Measurements from ENCODE around the gene RASL10B. TPM values are rescaled to one million over a fixed set of nuclear protein-coding genes. Genes with fewer than 3 reads are reported as not detected.

Gene RASL10B
- total and polyA plus RNA-seq, 7 donors, result 0.60 to 5.5 (median 3.6) TPM; not detected in 1

DNA sequence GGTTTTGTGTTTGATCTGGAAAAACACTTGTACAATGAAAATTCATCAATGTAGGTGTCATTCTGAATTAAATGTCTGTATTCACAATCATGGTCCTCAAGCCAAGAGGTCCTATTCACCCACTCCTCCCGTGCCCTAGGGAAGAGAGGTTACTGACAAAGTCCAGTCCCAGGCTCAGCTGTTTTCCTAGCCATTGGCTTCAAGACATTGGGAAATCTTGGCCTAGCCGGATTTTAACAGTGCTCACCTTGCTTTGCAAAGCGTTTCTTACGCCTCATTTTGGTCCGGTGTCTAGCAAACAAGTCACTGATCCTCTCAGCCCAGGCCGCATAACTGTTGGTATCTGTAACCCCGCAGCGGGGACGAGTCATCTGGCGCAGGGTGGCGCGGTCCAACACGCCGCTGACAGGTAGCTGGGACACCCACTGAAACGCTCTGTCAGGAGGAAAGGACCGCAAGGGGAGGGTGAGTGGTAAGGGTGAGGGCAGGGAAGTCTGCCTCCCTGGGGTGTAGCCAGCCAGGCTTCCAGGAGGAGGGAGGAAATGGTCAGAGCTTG, 47.3 kb downstream of the RASL10B start:
- Histone ChIP-seq H3K9me3 (no peaks in the 10 kb centered on the region), H3K4me3 (no peak overlapping the region), H3K27me3 (no peaks in the 10 kb centered on the region), H3K4me1 (peaks cover 0 to 50% (median 35%) of the 10 kb centered on the region in 4 donors), H3K36me3 (no peaks in the 10 kb centered on the region), H3K27ac (peak overlapping the region in 3 of 4 donors; percentile 8 to 94 (median 89))
- intact Hi-C loops (cut with DNase I), result no loop called here
- DNase-seq, result no peak
- WGBS, 2 donors, result 94 to 95% methylated on average over 16 of the region's 16 CpGs
- TF ChIP-seq EP300 (IDR thresholded peaks at IDR 0.05), result no peak
- TF ChIP-seq POLR2AphosphoS5 (IDR thresholded peaks at IDR 0.05), result no peak
- TF ChIP-seq CTCF (IDR thresholded peaks at IDR 0.05), result no peak
- no peak for TF ChIP-seq POLR2A (IDR thresholded peaks at IDR 0.05)

DNA sequence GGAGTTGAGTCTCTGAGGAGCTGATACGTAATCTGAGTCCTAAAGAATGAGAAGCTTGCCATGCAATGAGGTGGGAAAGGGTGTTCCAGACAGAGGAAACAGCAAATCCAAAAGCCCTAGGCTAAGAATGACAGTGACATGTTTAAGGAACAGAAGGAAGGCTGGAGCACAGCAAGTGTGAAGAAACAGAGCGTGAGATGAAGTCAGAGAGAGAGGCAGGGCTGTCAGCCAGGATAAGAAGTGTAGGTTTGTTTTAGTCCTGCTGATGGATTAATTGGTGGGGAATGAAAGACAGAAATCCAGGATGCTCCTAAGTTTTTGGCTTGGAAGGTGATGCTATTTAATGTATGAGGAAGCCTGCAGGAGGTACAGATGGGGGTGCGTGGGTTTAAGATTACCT, 49.5 kb downstream of the RASL10B start:
- Histone ChIP-seq H3K4me1 (peaks cover 0 to 49% (median 35%) of the 10 kb centered on the region in 4 donors), H3K27me3 (no peaks in the 10 kb centered on the region), H3K4me3 (no peak overlapping the region), H3K27ac (peak overlapping the region in 3 of 4 donors; percentile 1 to 83 (median 8)), H3K9me3 (no peaks in the 10 kb centered on the region), H3K36me3 (no peaks in the 10 kb centered on the region)
- TF ChIP-seq CTCF (IDR thresholded peaks at IDR 0.05), result no peak
- no peak for DNase-seq
- WGBS, 2 donors, result 90 to 91% methylated on average over 3 of the region's 3 CpGs
- intact Hi-C loops (cut with DNase I), result no loop called here

DNA sequence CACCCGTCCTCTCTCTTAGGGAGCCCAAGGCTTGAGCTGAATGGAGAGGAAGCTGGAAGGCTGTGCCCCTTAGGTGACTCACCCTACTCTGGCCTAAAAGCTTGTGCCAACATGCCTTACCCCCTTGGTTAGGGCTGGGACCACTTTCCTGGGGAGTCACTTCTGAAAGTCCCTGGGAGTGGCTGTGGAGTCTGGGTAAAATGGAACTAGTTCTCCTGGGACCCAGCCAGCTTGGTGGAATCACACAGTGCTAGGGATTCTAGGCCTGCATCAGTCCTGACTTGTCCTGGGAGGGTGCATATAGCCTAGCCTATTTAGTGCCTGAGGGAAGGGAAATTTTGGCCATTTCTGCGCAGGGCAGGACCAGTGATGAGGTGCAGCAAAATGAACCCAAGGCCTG, 53.5 kb downstream of the RASL10B start:
- intact Hi-C loops (cut with DNase I), result no loop called here
- Histone ChIP-seq H3K9me3 (no peaks in the 10 kb centered on the region), H3K4me3 (no peak overlapping the region), H3K27me3 (no peaks in the 10 kb centered on the region), H3K4me1 (peaks cover 0 to 75% (median 65%) of the 10 kb centered on the region in 4 donors), H3K27ac (peak overlapping the region; percentile 7 to 85 (median 82)), H3K36me3 (no peaks in the 10 kb centered on the region)
- TF ChIP-seq CTCF (IDR thresholded peaks at IDR 0.05) (no peak), EP300 (IDR thresholded peaks at IDR 0.05) (no peak), POLR2AphosphoS5 (IDR thresholded peaks at IDR 0.05) (no peak), POLR2A (IDR thresholded peaks at IDR 0.05) (no peak)
- WGBS, 2 donors, result 91 to 93% methylated on average over 2 of the region's 2 CpGs
- peak; percentile 36 for DNase-seq

DNA sequence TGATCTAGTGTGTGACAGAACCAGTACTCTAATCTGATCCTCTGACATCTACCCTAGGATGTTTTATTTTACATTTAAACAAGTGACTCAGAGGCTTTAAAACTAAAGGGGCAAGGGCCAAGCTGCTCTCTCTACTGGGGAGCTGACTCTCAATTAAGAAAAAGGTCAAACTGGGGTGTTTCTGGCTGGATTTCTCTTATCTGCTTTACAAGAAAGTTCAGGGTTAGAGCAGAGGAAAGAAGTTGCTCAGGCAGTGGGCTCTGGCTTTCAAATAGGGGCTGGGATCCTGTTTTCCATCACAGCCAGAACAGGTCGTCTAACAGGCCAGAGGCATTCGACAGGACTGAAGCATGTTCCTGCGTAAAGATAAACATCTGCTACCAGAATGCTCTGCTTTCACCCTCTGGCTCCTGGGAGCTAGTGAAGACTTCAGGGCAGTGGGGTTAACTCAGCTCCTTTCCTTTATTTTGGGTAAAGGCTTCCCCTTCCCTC, 55.5 kb downstream of the RASL10B start:
- peak; percentile 42 for DNase-seq
- 13 to 36% methylated on average over 3 of the region's 3 CpGs for WGBS, 2 donors
- H3K27me3 ChIP-seq, result no peaks in the 10 kb centered on the region
- no peaks in the 10 kb centered on the region for H3K36me3 ChIP-seq
- H3K4me1 ChIP-seq, result peaks cover 0 to 76% (median 68%) of the 10 kb centered on the region in 4 donors
- intact Hi-C loops (cut with DNase I), result no loop called here
- peak overlapping the region; percentile 80 to 85 (median 81) for H3K27ac ChIP-seq
- H3K9me3 ChIP-seq, result no peaks in the 10 kb centered on the region
- H3K4me3 ChIP-seq, result no peak overlapping the region
- no peak for TF ChIP-seq EP300 (IDR thresholded peaks at IDR 0.05)
- peak in 3 of 4 donors; percentile 56 to 73 (median 66) for TF ChIP-seq POLR2AphosphoS5 (IDR thresholded peaks at IDR 0.05)

DNA sequence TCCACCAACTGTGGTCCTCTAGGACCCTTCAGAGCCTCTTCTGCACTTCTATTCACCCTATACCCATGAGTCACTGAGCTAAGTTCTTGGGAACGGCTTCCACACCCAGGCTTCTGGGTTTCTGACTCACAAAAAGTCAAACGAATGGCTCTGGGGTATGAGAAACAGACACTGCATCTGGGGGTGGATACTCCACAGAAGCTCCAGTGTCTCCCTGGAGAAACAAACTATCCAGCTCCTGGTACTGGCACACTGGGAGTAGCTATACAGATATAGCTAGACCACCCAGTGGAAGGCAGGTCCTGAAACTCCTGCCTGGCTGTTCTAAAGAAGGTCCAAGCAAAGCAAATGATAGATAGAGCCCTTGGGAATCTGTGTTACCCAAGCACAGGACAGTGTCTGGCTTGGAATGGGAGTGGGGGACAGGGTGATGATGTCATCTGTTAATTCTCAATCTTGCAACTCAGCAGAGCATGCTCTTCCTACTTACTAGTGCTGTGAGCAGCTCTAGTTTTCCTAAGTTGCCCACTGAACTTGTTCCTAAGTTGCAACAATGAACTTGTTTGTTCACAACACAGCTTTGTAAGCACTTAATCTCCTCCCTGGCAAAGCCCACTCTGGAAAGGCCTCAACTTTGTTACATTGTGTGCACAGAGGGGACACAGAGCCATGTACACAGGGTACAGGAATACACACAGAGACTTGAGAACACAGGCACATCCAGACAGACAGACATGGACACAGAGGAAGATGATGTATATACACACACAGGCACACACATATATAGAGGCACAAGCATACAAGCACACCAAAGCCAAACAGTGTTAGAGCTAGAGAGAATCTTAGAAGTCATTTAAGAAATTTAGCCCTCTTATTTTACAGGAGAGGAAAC, 57.3 kb downstream of the RASL10B start:
- intact Hi-C loops (cut with DNase I), result no loop called here
- Histone ChIP-seq H3K4me1 (peaks cover 0 to 82% (median 75%) of the 10 kb centered on the region in 4 donors), H3K36me3 (no peaks in the 10 kb centered on the region), H3K4me3 (no peak overlapping the region), H3K27me3 (no peaks in the 10 kb centered on the region), H3K27ac (peak overlapping the region; percentile 80 to 85 (median 81)), H3K9me3 (no peaks in the 10 kb centered on the region)
- 33 to 47% methylated on average over 2 of the region's 2 CpGs for WGBS, 2 donors
- DNase-seq, result peak; percentile 67
- TF ChIP-seq CTCF (IDR thresholded peaks at IDR 0.05) (no peak), POLR2A (IDR thresholded peaks at IDR 0.05) (no peak), POLR2AphosphoS5 (IDR thresholded peaks at IDR 0.05) (peak in 3 of 4 donors; percentile 29 to 70 (median 51)), EP300 (IDR thresholded peaks at IDR 0.05) (no peak)

All from sigmoid colon (tissue), 7 donors.